H9 (cell line): ENCODE results near the gene BCAS1. TPM values are rescaled to one million over a fixed set of nuclear protein-coding genes. Genes with fewer than 3 reads are reported as not detected.

ENCODE experiments used
- DNase-seq: peaks from one replicate; pipeline ENCODE4 v3.0.0-alpha.2; 2017
- H2AFZ ChIP-seq: one replicate; pipeline ENCODE4 v1.6.1; 2013; ENCODE audit warnings: mild to moderate bottlenecking, low read length, control low read depth, moderate library complexity
- H2AK5ac ChIP-seq: 2 replicates; pipeline ENCODE4 v1.6.1; 2013; ENCODE audit warnings: low read length, control low read depth, mixed read lengths; ENCODE audit not compliant: insufficient read length
- H2BK120ac ChIP-seq: one replicate; pipeline ENCODE4 v1.6.1; 2013; ENCODE audit warnings: low read depth, mild to moderate bottlenecking, low read length, control low read depth, inconsistent platforms; ENCODE audit not compliant: poor library complexity, severe bottlenecking
- H2BK12ac ChIP-seq: 2 replicates; pipeline ENCODE4 v1.6.1; 2013; ENCODE audit warnings: low read length, control low read depth, mixed read lengths, low read depth; ENCODE audit not compliant: insufficient read length
- H2BK15ac ChIP-seq: 2 replicates; pipeline ENCODE4 v1.6.1; 2013; ENCODE audit warnings: low read depth, low read length, control low read depth
- H2BK20ac ChIP-seq: one replicate; pipeline ENCODE4 v1.6.1; 2013; ENCODE audit warnings: low read depth, mild to moderate bottlenecking, low read length, control low read depth, inconsistent platforms; ENCODE audit not compliant: poor library complexity, severe bottlenecking
- H2BK5ac ChIP-seq: 2 replicates; pipeline ENCODE4 v1.6.1; 2013; ENCODE audit warnings: low read length, control low read depth, mixed read lengths; ENCODE audit not compliant: insufficient read length
- H3K14ac ChIP-seq: 2 replicates; pipeline ENCODE4 v1.6.1; 2013; ENCODE audit warnings: low read length, control low read depth; ENCODE audit not compliant: insufficient read depth
- H3K18ac ChIP-seq: 2 replicates; pipeline ENCODE4 v1.6.1; 2013; ENCODE audit warnings: low read depth, mild to moderate bottlenecking, mixed read lengths, low read length, control low read depth; ENCODE audit not compliant: insufficient read length
- H3K23ac ChIP-seq: 2 replicates; pipeline ENCODE4 v1.6.1; 2013; ENCODE audit warnings: low read length, control low read depth, mixed read lengths, low read depth; ENCODE audit not compliant: insufficient read length
- H3K23me2 ChIP-seq: 2 replicates; pipeline ENCODE4 v1.6.1; 2013; ENCODE audit warnings: low read depth, mild to moderate bottlenecking, mixed read lengths, low read length, control low read depth; ENCODE audit not compliant: insufficient read length, poor library complexity, severe bottlenecking
- H3K27ac ChIP-seq: 2 replicates; pipeline ENCODE4 v1.5.1; 2013; ENCODE audit warnings: low read length, control low read depth, mixed read lengths, low read depth; ENCODE audit not compliant: insufficient read length
- H3K27me3 ChIP-seq: 2 replicates; pipeline ENCODE4 v1.6.1; 2013; ENCODE audit warnings: low read length, control low read depth, inconsistent platforms; ENCODE audit not compliant: insufficient read depth
- H3K4ac ChIP-seq: 2 replicates; pipeline ENCODE4 v1.6.1; 2013; ENCODE audit warnings: low read depth, mild to moderate bottlenecking, control low read depth, inconsistent platforms, low read length, moderate library complexity
- H3K4me1 ChIP-seq: 2 replicates; pipeline ENCODE4 v1.6.1; 2013; ENCODE audit warnings: low read length, control low read depth, inconsistent platforms; ENCODE audit not compliant: insufficient read depth
- H3K4me2 ChIP-seq: 2 replicates; pipeline ENCODE4 v1.6.1; 2013; ENCODE audit warnings: low read length, control low read depth, mixed read lengths; ENCODE audit not compliant: insufficient read length, insufficient read depth
- H3K56ac ChIP-seq: 2 replicates; pipeline ENCODE4 v1.6.1; 2013; ENCODE audit warnings: low read depth, mild to moderate bottlenecking, mixed read lengths, low read length, control low read depth; ENCODE audit not compliant: insufficient read length
- H3K79me1 ChIP-seq: 2 replicates; pipeline ENCODE4 v1.6.1; 2013; ENCODE audit warnings: low read depth, mild to moderate bottlenecking, moderate library complexity, low read length, control low read depth, inconsistent platforms; ENCODE audit not compliant: insufficient read depth, poor library complexity, severe bottlenecking
- H3K79me2 ChIP-seq: 2 replicates; pipeline ENCODE4 v1.6.1; 2013; ENCODE audit warnings: low read length, control low read depth, inconsistent platforms; ENCODE audit not compliant: insufficient read depth
- H3K9ac ChIP-seq: 2 replicates; pipeline ENCODE4 v1.6.1; 2013; ENCODE audit warnings: low read length, control low read depth, mixed read lengths; ENCODE audit not compliant: insufficient read length; ENCODE audit errors: extremely low read depth
- H3K9me3 ChIP-seq: one replicate; pipeline ENCODE4 v1.6.1; 2013; ENCODE audit warnings: low read depth, low read length, inconsistent platforms; ENCODE audit not compliant: control insufficient read depth
- H3T11ph ChIP-seq: one replicate; pipeline ENCODE4 v1.6.1; 2013; ENCODE audit warnings: mild to moderate bottlenecking, low read length, control low read depth, inconsistent platforms
- H4K20me1 ChIP-seq: one replicate; pipeline ENCODE4 v1.6.1; 2013; ENCODE audit not compliant: control insufficient read depth, insufficient read length, insufficient read depth
- H4K5ac ChIP-seq: 2 replicates; pipeline ENCODE4 v1.6.1; 2013; ENCODE audit warnings: low read depth, mild to moderate bottlenecking, mixed read lengths, low read length, control low read depth; ENCODE audit not compliant: insufficient read length
- H4K8ac ChIP-seq: replicated peaks from 2 replicates; pipeline ENCODE4 v1.6.1; 2013; ENCODE audit warnings: low read length, control low read depth, mixed read lengths, low read depth; ENCODE audit not compliant: insufficient read length
- H4K91ac ChIP-seq: 2 replicates; pipeline ENCODE4 v1.6.1; 2013; ENCODE audit warnings: low read depth, mild to moderate bottlenecking, moderate library complexity, mixed read lengths, low read length, control low read depth; ENCODE audit not compliant: insufficient read length
- H3K27ac Mint-ChIP-seq, 3 experiments: 2 replicates in 2 of 3; 3 replicates in 1 of 3; pipeline ENCODE4 v1.8.0; 2020 to 2021; ENCODE audit warnings: mixed read lengths in 3 of 3, mild to moderate bottlenecking in 1 of 3, moderate library complexity in 1 of 3
- H3K27me3 Mint-ChIP-seq: 2 replicates; pipeline ENCODE4 v1.8.0; 2021; ENCODE audit warnings: low read depth, mild to moderate bottlenecking, moderate library complexity, mixed read lengths
- H3K36me3 Mint-ChIP-seq, 3 experiments: 2 replicates in 2 of 3; 3 replicates in 1 of 3; pipeline ENCODE4 v1.8.0; 2020 to 2021; ENCODE audit warnings: low read depth in 3 of 3, mixed read lengths in 3 of 3; ENCODE audit not compliant: insufficient read depth in 1 of 3
- H3K4me1 Mint-ChIP-seq, 2 experiments: 2 replicates each; pipeline ENCODE4 v1.8.0; 2020; ENCODE audit warnings: mixed read lengths in 2 of 2
- H3K4me3 Mint-ChIP-seq, 2 experiments: 2 replicates in 1 of 2; 3 replicates in 1 of 2; pipeline ENCODE4 v1.8.0; 2020 to 2021; ENCODE audit warnings: mild to moderate bottlenecking in 2 of 2, mixed read lengths in 2 of 2, moderate library complexity in 1 of 2
- H3K9me3 Mint-ChIP-seq, 2 experiments: 2 replicates in 1 of 2; 3 replicates in 1 of 2; pipeline ENCODE4 v1.8.0; 2020; ENCODE audit warnings: mild to moderate bottlenecking in 2 of 2, mixed read lengths in 2 of 2, moderate library complexity in 1 of 2
- WGBS: extraction: QIAGEN DNeasy Blood & Tissue Kit; methylation state at CpG from one replicate; pipeline ENCODE4 v1.1.7; 2013; ENCODE audit warnings: missing lambda C conversion rate, low lambda C conversion rate, mixed read lengths; ENCODE audit not compliant: insufficient read length; ENCODE audit errors: extremely low coverage; 5-methylcytosine and 5-hydroxymethylcytosine counted together
- total RNA-seq: library from RNA; stranded (reverse); gene quantifications from 2 replicates; pipeline ENCODE4 v1.2.1, GENCODE V29; 2021
- TF ChIP-seq, protein P1 (sequence below): fragments of 200-600 bp; sonication (generic); conservative IDR thresholded peaks from 3 replicates; pipeline ENCODE4 v1.8.0; 2021; ENCODE audit warnings: antibody characterized with exemption, mild to moderate bottlenecking

BCAS1 gene
- total RNA-seq, 1 experiment from 2014 or later, result 0.15 TPM

DNA sequence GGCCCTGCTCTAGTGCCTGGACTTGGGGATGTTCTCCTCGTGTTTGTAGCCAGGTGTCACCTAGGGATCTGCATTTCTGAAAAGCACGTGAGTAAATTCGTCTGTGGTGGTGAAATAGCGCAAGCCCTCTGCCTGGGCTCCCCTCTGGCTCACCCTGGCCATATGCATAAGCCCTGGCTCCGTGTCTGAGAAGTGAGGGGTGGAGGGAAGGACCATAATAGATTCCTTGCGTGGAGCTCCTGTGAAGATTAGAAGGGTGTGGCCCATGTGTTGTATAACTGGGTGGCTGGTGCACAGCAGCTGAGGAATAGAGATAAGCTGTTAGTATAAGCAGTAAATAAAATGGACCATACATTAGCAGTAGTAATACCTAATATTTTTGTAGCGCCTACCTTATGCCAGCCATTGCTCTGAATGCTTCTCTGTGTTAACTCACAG lies 4.8 kb downstream of the BCAS1 start:
- H2BK12ac ChIP-seq, result no peak overlapping the region
- no peaks in the 10 kb centered on the region for H3K9me3 Mint-ChIP-seq
- H2BK20ac ChIP-seq, result no peak overlapping the region
- TF ChIP-seq, protein P1, sequence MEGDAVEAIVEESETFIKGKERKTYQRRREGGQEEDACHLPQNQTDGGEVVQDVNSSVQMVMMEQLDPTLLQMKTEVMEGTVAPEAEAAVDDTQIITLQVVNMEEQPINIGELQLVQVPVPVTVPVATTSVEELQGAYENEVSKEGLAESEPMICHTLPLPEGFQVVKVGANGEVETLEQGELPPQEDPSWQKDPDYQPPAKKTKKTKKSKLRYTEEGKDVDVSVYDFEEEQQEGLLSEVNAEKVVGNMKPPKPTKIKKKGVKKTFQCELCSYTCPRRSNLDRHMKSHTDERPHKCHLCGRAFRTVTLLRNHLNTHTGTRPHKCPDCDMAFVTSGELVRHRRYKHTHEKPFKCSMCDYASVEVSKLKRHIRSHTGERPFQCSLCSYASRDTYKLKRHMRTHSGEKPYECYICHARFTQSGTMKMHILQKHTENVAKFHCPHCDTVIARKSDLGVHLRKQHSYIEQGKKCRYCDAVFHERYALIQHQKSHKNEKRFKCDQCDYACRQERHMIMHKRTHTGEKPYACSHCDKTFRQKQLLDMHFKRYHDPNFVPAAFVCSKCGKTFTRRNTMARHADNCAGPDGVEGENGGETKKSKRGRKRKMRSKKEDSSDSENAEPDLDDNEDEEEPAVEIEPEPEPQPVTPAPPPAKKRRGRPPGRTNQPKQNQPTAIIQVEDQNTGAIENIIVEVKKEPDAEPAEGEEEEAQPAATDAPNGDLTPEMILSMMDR, result no peak
- no peak overlapping the region for H3K9ac ChIP-seq
- no peaks in the 10 kb centered on the region for H3K36me3 Mint-ChIP-seq
- no peak overlapping the region for H3K4me2 ChIP-seq
- H4K8ac ChIP-seq, result no peak overlapping the region
- H2BK120ac ChIP-seq, result no peak overlapping the region
- no peak for DNase-seq
- H3K23ac ChIP-seq, result no peak overlapping the region
- no peak overlapping the region for H2AFZ ChIP-seq
- no peak overlapping the region for H3K18ac ChIP-seq
- H3T11ph ChIP-seq, result no peak overlapping the region
- H4K91ac ChIP-seq, result no peak overlapping the region
- no peak overlapping the region for H3K27ac ChIP-seq
- no CpG with 5 or more reads among the region's 7 CpGs for WGBS
- no peak overlapping the region for H2BK5ac ChIP-seq
- H2AK5ac ChIP-seq, result no peak overlapping the region
- no peaks in the 10 kb centered on the region for H3K23me2 ChIP-seq
- H3K4ac ChIP-seq, result no peak overlapping the region
- H3K56ac ChIP-seq, result no peak overlapping the region
- peaks cover 10% of the 10 kb centered on the region; the same call in 1 of the 2 replicates for H3K4me1 ChIP-seq
- H4K5ac ChIP-seq, result no peak overlapping the region
- no peaks in the 10 kb centered on the region for H3K27me3 Mint-ChIP-seq
- no peak overlapping the region for H3K4me3 Mint-ChIP-seq
- H2BK15ac ChIP-seq, result no peak overlapping the region
- H3K79me1 ChIP-seq, result no peaks in the 10 kb centered on the region
- H3K14ac ChIP-seq, result no peak overlapping the region
- no peaks in the 10 kb centered on the region for H3K9me3 ChIP-seq
- H3K27me3 ChIP-seq, result no peaks in the 10 kb centered on the region
- H4K20me1 ChIP-seq, result no peaks in the 10 kb centered on the region
- no peak overlapping the region for H3K27ac Mint-ChIP-seq
- no peaks in the 10 kb centered on the region for H3K79me2 ChIP-seq
- peaks cover 42 to 48% of the 10 kb centered on the region in 2 experiments for H3K4me1 Mint-ChIP-seq
